Measurements from ENCODE around the gene GCC1.

The GCC1 gene

DNA sequence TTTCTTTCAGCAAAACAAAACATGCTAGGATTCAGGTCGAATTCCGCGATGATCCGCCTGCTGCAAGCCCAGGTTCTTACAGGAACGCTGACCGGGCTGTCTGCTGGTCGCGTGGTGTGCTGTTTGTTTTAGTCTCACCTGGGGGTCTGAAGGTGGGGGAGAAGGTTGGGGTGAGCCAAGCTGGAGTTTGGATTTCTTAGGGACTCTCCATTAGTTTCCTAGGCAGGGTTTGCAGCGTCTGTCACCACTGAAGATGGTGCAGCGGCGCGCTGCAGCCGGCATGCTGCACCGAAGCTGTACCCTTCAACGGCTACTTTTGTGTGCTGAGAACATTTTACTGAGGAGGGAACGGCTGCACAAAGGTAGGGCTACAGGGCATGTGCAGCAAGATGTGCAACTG is 48.7 kb downstream of the GCC1 start:
- no peak for DNase-seq (ENCODE audit: low read depth)

DNA sequence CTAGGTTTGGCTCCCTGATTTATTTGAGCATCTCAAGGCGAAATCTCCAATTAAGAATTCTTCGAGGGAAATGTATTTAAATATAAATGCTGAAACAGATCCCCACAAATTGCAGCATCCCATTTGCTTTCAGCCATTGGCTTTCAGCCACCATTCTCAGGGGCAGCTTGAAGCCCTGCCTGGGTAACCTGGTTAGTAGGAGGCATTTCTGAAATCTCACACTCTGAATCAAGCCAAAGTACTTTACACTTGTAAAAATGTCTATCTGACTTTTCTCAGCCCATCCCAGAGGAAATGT is 49.1 kb downstream of the GCC1 start:
- no peak for DNase-seq (ENCODE audit: low read depth)

DNA sequence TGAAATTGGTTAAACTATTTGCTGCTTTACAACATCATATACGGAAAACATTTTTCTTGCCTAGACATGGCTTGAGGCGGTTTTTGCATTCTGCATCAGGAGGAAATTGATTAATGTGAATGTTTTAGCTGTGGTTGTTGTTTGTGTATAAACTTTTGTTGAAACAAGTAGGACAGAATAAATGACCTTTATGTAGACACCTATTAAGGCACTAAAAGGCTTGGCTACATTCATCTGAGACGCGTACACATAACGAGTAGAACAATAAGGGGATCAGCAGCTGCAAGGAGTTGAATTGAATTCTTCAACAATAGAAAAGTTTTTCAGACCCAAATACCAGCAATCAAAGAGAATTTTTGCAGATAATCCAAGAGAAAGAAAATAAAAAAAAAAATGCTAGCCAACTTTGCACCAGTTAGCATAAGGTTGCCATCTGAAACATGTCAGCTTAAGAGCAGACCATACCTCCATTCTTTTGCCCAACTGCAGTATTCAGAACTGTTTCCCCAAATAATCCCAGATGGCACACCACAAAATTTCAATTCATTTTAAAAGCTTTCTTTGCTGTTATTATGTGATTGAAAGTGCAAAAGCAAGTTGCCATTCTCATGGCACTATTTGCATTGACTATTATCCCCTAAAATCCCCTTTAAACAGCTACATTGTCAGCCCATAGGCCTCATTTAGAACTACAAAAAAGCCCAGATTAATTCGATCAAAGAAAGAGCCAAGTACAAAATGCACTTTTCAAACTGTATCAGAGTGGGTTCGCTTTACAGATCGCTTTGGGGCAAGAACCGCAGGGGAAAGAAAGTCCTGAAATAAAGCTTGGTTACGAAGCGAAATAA is 49.6 kb downstream of the GCC1 start:
- no peak for DNase-seq (ENCODE audit: low read depth)

DNA sequence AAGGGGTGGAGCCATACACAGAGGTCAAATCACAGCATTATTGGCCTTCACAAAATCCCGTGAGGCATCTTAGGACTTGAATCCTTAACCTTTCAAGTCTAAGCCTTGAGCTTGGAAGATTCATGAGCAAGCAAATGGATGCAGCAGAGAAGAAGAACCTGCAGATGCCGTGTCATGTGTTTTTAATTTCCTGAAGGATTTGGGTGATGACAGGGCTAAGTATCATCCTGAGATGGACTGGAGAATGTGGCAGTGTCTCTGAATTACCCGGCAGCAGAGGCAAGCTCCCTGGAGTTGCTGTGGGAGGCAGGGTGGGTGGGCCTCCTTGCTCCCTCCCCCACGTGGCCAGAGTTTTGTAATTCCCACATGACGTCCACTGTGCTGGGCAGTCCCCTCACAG is 50.8 kb downstream of the GCC1 start:
- DNase-seq (ENCODE audit: low read depth), result no peak

DNA sequence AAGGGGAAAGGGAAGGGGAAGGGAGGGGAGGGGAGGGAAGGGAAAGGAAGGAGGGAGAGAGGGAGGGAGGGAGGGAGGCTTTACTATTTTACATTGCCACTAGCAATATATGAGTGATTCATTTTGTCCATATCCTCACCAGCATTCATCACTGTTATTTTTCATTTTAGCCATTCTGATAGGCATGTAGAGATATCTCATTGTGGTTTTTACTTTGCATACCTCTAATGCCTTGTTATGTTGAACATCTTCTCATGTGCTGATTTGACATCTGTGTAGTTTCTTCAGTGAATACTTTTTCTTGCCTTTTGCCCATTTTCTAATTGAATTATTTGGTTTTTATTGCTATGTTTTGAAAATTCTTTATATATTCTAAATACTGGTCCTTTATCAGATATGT is 52.7 kb downstream of the GCC1 start:
- DNase-seq (ENCODE audit: low read depth), result no peak

DNA sequence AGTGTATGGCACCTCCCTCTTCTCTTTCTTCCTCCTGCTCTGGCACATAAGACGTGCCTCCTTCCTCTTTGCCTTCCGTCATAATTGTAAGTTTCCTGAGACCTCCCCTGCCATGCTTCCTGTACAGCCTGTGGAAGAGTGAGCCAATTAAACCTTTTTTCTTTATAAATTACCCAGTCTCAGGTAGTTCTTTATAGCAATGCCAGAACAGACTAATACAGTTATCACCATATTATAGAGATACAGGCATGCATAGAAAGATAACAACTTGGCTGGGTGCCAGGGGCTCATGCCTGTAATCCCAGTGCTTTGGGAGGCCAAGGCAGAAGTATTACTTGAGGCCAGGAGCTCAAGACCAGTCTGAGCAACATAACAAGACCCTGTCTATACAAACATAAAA is 53.2 kb downstream of the GCC1 start:
- no peak for DNase-seq (ENCODE audit: low read depth)
